ENCODE data around the gene HMGB4. TPM values are rescaled to one million over a fixed set of nuclear protein-coding genes. Genes with fewer than 3 reads are reported as not detected.

Gene HMGB4
- total RNA-seq, 1 donor from 2014 or later, result not detected

DNA sequence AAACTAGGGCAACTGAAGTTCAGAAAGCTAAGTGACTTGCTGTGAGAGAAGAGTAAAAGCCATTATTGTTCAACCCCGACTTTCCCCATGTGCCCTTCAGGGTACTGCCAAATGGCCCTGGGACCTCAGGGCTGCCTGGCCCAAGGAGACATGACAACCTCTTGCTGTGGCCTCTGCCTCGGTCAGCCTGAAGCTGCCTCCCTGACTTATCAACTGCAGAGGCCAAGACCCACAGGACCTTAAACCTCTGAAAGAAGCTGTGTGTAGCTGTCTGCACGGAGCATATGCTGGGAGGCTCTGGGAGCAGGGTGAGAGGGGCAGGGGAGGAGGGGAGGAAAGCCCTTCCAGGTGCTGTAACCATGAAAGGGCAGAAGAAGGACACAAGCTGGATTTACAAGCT is 35.9 kb downstream of the HMGB4 start:
- H3K4me1 Mint-ChIP-seq, result no peaks in the 10 kb centered on the region
- peaks cover 3% of the 10 kb centered on the region for H3K27me3 Mint-ChIP-seq (ENCODE audit: low read depth)
- no peaks in the 10 kb centered on the region for H3K36me3 Mint-ChIP-seq (ENCODE audit: low read depth)
- no peak for DNase-seq (ENCODE audit: low read depth, low spot score)
- H3K4me3 Mint-ChIP-seq, result no peak overlapping the region
- no peaks in the 10 kb centered on the region for H3K9me3 Mint-ChIP-seq
- H3K27ac Mint-ChIP-seq (ENCODE audit: unreplicated experiment), result no peak overlapping the region
- TF ChIP-seq, protein P1, sequence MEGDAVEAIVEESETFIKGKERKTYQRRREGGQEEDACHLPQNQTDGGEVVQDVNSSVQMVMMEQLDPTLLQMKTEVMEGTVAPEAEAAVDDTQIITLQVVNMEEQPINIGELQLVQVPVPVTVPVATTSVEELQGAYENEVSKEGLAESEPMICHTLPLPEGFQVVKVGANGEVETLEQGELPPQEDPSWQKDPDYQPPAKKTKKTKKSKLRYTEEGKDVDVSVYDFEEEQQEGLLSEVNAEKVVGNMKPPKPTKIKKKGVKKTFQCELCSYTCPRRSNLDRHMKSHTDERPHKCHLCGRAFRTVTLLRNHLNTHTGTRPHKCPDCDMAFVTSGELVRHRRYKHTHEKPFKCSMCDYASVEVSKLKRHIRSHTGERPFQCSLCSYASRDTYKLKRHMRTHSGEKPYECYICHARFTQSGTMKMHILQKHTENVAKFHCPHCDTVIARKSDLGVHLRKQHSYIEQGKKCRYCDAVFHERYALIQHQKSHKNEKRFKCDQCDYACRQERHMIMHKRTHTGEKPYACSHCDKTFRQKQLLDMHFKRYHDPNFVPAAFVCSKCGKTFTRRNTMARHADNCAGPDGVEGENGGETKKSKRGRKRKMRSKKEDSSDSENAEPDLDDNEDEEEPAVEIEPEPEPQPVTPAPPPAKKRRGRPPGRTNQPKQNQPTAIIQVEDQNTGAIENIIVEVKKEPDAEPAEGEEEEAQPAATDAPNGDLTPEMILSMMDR (conservative IDR thresholded peaks at IDR 0.05), result no peak

DNA sequence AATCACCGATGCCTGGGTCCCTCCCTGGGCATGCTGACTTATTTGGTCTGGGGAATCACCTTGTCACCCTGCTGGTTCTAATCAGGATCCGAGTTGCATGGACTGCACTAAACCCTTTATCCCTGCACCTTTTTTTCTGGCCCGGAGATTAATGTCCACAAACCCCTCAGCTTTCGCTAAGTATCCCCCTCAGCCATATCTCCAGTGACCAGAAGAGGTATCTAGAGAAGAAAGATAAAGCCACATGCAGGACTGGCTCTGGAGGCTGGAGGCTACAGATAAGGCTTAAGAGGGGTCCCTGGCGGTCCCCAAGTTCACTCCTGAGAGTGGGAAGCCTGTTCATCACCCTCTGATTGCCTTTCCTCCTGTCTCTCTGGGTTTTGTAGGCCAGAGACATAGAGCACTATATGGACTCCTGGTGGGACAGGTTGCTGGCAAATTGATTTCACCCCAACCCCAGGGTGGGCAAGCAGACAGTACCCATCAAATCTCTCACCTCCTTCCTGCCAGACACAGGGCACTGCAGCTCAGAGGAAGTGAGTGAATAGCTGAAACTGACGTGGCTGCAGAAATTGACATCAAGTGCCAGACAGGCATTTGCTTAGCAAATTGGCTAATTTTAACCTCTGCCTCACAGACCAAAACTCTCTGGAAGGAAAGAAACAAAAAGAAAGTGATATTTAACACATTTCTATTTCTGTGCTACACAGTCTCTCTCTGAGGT is 38.8 kb downstream of the HMGB4 start:
- no peak overlapping the region for H3K27ac Mint-ChIP-seq (ENCODE audit: unreplicated experiment)
- peaks cover 4% of the 10 kb centered on the region for H3K27me3 Mint-ChIP-seq (ENCODE audit: low read depth)
- TF ChIP-seq, protein P1 (conservative IDR thresholded peaks at IDR 0.05), result no peak
- no peak for DNase-seq (ENCODE audit: low read depth, low spot score)
- H3K36me3 Mint-ChIP-seq (ENCODE audit: low read depth), result no peaks in the 10 kb centered on the region
- no peak overlapping the region for H3K4me3 Mint-ChIP-seq
- H3K9me3 Mint-ChIP-seq, result peaks cover 3% of the 10 kb centered on the region
- H3K4me1 Mint-ChIP-seq, result no peaks in the 10 kb centered on the region

DNA sequence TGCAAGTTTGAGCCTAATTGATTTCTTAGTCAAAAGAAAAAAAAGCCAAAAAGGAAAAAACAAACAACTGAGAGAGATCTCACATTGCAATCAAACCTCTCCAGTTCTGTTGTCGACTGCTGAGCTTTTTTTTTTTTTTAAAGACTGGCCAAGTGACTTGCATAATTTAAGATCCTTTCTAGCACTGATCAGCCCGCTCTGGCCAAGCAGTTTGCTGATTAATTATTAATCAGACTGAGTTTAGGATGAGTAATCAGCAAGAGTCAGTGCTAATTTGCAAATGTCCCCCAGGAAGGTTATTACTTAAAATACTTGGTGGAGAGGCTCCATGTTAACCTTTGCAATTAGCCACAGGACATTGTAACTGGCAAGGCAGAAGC is 39.3 kb downstream of the HMGB4 start:
- Mint-ChIP-seq H3K9me3 (peaks cover 3% of the 10 kb centered on the region), H3K27me3 (ENCODE audit: low read depth) (peaks cover 4% of the 10 kb centered on the region), H3K4me1 (no peaks in the 10 kb centered on the region), H3K36me3 (ENCODE audit: low read depth) (no peaks in the 10 kb centered on the region), H3K4me3 (no peak overlapping the region), H3K27ac (ENCODE audit: unreplicated experiment) (no peak overlapping the region)
- DNase-seq (ENCODE audit: low read depth, low spot score), result no peak
- TF ChIP-seq, protein P1 (conservative IDR thresholded peaks at IDR 0.05), result no peak

DNA sequence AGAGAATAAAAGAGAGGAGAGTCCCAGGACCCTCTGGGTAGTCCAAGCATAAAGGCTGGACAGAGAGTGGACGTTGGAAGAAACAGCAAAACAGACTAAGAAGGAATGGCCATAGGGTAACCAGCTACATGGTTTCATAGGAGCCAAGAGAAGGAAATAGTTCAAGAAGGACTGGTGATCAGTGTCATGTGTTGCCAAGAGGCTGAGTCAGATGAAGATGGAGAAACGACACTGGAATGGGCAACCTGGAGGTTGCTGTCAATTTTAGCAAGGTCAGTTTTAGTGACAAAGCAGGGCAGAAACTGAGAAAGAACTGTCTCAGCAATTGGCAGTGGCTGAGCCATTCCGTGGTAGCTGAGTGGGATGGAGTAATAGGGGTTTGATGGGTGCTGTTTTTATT is 41.4 kb downstream of the HMGB4 start:
- H3K27ac Mint-ChIP-seq (ENCODE audit: unreplicated experiment), result no peak overlapping the region
- no peak for DNase-seq (ENCODE audit: low read depth, low spot score)
- no peak overlapping the region for H3K4me3 Mint-ChIP-seq
- TF ChIP-seq, protein P1 (conservative IDR thresholded peaks at IDR 0.05), result no peak
- H3K27me3 Mint-ChIP-seq (ENCODE audit: low read depth), result peaks cover 10% of the 10 kb centered on the region
- no peaks in the 10 kb centered on the region for H3K36me3 Mint-ChIP-seq (ENCODE audit: low read depth)
- no peaks in the 10 kb centered on the region for H3K4me1 Mint-ChIP-seq
- peaks cover 3% of the 10 kb centered on the region for H3K9me3 Mint-ChIP-seq

DNA sequence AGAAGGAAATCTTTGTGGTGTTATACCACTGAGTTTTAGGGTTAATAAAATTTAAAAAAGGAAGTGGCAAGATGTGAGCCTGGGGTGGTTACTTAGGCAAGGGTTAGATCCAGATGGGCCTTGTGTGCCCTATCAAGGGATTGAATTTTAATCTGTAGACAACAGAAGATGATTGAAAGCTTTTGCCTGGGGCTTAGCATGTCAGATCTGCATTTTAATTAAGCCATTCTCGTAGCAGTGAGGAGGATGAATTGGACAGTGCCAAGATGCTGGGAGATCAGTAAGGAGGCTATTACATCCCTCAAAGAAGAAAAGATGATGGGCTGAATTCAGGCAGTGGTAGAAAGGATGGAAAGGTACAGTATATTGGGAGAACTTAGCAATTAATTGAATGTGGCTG is 42.3 kb downstream of the HMGB4 start:
- Mint-ChIP-seq H3K4me1 (no peaks in the 10 kb centered on the region), H3K27me3 (ENCODE audit: low read depth) (peaks cover 10% of the 10 kb centered on the region), H3K36me3 (ENCODE audit: low read depth) (no peaks in the 10 kb centered on the region), H3K27ac (ENCODE audit: unreplicated experiment) (no peak overlapping the region), H3K4me3 (no peak overlapping the region), H3K9me3 (peaks cover 3% of the 10 kb centered on the region)
- TF ChIP-seq, protein P1 (conservative IDR thresholded peaks at IDR 0.05), result no peak
- DNase-seq (ENCODE audit: low read depth, low spot score), result no peak
